IPS DF 4.7 (cell line): ENCODE measurements around the gene SLC30A9.

Experiments used
- DNase-seq: peaks from one replicate; pipeline ENCODE4 v3.0.0-alpha.2; 2013; ENCODE audit warnings: low spot score; ENCODE audit errors: extremely low read depth

SLC30A9 gene

GRCh38 chr4:41990365-41991111 is at the start of gene SLC30A9:
TSS of gene SLC30A9 (plus strand) at chr4:41990530. CDS start at chr4:41990652, 122 bp downstream.
- peak; percentile 85 for DNase-seq

GRCh38 chr4:41940834-41941233 is 49.5 kb upstream of the SLC30A9 start:
- no peak for DNase-seq

DNA sequence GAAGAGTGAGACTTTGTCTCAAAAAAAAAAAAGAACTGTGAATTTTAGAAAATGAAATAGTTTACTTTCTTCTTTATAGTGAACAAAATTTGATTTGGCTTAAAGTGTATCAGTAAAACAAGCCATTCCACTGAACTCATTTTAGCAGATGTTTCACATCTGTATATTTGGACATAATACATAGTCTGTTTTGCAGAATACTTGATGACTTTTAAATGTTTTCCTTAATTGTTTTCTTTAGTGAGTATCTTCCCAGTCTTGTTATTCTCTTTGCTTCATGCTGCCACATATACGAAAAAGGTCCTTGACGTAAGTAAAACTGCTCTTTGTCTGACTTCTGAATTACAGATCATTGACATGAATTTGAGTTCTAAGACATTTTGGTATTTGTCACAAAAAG is 46.8 kb upstream of the SLC30A9 start:
- DNase-seq: no peak

DNA sequence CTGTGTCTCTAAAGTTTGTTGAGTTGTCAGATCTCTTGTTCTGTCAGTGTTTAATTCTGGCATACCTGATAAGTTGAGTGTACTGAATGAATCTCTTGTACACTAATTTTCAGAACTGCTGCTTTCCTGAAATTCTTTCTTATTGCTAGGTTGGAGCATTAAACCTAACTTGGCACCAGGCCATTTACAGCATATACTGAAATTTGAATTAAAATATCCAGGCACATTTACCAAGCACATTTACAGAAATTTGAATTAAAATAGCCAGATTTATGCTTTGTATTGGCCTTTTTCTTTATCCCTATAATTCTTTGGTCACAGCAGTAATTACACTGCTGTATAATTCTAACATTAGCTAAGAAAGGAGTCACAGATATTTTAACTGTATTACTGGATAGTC is 46.2 kb upstream of the SLC30A9 start:
- DNase-seq: no peak

DNA sequence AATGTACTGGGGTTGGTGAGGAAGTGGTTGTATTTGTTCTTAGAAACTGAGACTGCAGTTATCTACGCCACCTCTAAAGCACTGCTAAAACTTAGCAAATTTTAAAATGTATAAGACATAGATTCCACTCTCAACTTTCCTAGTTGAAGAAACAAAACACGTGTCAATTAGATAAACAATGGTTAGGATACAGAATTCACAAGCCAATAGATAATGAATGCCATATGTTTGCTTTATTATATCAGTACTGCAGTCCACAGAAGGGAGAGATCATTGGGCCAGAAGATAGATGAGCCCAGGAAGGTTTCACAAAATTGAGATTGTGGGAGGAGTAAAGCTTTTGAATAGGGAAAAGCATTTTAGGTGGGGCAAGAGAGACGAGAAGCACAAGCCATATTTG is 40.8 kb upstream of the SLC30A9 start:
- no peak for DNase-seq

- no peak for DNase-seq
Measured at GRCh38 chr4:41957634-41958033, 32.7 kb upstream of the SLC30A9 start.

DNA sequence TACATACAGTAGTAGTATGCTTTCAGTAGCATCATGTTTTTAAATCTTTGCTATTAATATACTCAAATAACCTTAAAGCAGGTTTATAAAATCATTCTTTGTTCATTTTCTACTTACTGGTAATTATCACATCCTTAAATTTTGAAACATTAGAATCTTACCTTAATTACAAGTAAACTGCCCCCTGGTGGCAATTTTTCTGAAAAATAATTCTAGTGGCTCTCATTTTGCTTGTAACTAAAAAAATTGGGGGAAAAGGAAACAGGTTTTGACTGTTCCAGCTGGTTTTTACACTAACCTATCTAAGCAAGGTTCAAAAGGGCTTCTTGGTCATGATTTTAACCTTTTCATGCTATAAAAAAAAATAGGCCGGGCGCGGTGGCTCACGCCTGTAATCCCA is 27.2 kb upstream of the SLC30A9 start:
- DNase-seq: no peak

DNA sequence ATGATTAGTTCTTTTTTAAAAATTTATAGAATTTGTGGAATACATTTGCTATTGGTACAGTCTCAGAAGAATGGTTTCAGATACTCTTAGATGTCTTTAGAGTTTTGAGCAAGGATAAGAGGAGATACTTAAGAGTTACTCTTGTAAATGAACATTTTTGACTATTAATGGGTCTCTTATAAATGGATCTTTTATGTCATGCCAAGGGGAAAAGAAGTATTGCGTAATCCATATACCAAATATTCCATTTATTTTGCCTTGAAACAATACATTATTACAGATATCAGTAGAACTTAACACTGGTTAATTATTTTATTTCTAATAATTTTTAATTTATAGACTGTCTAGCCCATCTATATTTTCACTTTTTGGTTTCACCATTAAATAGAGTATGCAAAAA is 25.9 kb upstream of the SLC30A9 start:
- DNase-seq: no peak

DNA sequence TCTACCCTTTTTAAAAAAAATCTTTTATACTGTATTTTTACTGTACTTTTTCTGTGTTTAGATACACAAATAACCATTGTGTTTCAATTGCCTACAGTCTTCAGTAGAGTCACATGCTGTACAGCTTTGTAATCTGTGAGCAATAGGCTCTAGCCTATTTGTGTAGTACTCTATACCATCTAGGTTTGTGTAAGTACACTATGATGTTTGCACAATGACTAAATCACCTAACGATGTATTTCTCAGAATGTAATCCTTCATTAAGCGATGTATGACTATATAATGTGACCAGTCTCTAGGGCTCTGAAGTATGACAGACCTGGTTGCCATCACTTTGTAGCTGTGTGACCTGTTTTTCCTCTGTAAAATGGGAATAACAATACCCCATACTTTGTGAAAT is 22.9 kb upstream of the SLC30A9 start:
- DNase-seq: no peak

DNA sequence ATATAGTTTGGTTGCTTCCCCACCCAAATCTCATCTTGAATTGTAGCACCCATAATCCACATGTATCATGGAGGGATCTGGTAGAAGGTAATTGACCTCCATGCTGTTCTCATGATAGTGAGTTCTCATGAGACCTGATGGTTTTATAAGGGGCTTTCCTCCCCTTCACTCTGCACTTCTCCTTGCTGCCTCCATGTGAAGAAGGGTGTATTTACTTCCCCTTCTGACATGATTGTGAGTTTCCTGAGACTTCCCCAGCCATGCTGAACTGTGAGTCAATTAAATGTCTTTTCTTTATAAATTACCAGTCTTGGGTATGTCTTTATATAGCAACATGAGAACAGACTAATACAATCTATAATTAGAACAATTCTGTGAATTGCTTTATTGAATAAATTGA is 20.7 kb upstream of the SLC30A9 start:
- DNase-seq: no peak

DNA sequence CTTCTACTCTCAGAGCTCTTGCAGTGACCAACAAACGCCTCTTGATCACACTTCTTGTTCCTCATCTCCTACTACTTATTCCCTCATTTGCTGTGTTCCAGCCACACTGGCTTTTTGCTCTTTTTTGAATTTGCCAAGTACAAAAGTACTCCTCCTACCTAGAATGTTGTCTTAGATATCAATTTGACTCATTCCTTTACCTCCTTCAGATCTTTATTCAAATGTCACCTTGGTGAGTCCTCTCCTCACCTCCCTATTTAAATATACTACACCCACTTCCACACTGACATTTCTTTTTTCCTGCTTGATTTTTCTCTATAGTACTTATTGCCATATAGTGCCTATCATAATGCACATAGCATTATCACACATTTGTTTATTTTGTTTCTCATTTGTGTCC is 15.0 kb upstream of the SLC30A9 start:
- DNase-seq: no peak

DNA sequence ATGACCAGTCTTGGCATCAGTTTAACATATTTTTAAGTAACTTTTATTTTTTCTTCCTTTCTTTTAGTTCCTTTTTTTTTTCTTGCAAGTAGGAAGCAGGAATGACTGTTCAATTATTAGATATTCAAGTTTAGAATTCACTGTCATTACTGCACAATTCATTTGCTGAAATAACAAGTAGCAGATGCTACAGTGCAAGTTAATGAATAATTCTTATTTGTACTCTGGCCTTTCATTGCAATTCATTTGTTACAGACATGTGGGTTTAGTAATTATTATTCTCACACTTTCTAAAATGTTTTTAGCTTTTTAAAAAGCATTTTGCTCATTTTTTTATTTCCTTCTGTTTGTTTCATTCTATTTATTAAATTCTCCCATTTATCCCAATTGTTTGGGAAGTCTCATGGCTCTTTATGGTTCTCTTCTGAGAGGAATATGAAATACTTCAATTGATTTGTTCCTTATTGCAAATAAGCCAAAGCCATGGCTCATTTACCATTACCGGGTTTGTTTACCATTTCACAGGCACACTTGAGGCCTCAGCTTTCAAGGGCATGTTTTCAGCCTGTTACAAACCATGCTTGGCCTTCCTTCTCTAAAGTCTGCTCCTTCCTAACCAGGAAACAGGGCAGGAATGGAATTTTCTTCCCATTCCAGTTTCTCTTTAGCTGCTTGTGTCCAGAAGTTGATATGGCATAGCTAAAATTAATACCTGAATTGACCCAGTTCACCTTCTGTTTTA is 13.4 kb upstream of the SLC30A9 start:
- DNase-seq: no peak

GRCh38 chr4:41977709-41978108 is 12.6 kb upstream of the SLC30A9 start:
- no peak for DNase-seq

GRCh38 chr4:41981456-41981855 is 8.9 kb upstream of the SLC30A9 start, which contains the start of gene DCAF4L1:
TSS of gene DCAF4L1 (plus strand) at chr4:41981756. CDS start at chr4:41981793, 37 bp downstream.
- no peak for DNase-seq

GRCh38 chr4:41982716-41983115 is 7.6 kb upstream of the SLC30A9 start:
- DNase-seq: no peak

DNA sequence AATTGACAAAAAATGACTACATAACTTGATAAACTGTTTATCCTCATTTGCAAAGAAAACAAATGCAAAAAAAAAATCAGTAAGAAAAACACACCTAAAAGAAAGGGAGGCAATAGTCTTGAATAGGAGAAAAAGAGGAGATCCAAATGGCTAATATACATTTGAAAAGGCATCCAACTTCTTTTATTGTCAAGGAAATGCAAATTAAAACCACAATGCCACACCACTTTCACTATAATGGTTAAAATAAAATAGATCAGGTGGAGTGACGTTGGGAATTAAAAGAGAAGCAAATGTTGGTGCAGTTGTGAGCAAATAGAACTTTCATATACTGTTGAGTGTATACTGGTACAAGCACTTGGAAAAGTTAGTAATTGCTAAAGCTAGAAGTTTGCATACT is 5.2 kb upstream of the SLC30A9 start:
- DNase-seq: no peak

DNA sequence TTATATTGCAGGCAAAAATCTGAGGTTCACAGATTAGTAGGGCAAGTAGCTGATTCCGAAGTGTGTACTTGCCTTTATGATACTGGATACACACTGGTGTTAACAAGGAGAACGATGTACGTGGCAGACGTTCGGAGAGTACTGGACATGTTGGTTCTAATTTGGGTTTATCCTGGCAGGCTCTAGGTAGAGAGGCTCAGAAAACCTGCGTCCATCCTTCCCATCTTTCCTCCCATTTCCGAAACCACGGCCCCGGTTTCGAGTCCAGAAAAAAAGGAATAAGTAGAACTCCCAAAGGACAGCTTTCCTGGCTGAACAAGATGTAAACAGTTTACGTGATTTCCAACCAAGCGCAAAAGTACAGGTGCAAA is 351 bp upstream of the SLC30A9 start:
- DNase-seq: no peak

- DNase-seq: no peak
Measured at GRCh38 chr4:41991916-41992767, 1.8 kb downstream of the SLC30A9 start.

DNA sequence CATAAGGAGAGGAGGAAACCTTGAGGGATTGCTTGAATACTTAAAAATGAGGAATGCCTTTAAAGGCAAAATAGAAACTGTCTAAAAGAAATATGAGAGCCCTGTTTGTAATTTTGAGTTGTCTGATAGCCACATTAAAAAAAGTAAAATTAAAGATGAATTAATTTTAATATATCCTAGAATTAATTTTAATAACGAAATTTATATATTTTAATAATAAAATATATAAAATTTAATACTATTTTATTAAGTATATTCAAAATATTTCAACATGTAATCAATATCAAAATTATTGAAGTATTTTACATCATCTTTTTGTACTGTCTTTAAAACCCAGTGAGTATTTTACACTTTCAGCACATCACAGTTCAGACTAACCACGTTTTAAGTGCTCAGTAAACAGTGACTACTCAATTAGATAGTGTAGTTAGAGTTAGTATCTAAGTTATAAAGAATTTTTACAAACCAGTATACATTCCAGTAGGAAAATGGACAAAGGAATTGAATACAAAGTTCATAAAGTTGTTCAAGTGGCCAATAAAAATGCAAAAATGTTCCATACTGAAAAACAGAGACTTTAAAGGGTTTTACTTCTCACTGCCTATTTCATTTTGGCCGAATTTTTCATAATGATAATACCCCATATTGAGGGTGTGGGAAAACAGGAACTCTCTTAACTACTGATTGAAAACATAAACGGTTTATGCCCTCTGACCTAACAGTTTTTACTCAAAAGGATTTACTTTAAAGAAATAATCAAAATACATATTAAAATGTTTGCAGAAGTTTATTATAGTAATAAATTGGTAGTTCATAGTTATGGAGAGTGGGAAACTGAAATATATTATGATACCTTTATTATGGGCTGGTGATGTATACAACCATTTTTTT is 2.9 kb downstream of the SLC30A9 start:
- no peak for DNase-seq

GRCh38 chr4:41994461-41994985 is 4.2 kb downstream of the SLC30A9 start:
- DNase-seq: no peak

DNA sequence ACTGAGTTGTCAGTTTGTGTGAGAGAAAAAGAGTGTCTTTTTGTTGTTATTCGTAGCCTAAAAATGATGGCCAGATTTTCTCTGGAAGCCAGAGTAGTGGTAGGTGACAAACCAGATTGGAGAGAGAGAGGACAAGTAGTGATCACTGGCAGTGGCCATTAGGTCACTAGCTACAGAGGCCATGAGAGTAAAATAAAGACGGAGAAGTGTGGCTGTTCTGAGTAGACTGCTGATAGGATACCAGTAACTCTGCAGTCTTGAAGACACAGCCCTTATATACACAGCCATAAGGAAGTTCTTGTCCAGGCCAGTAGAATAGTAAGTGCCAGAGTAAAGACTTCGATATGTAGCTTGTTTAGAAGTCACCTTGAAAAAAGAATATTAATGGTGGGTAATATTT is 7.7 kb downstream of the SLC30A9 start:
- no peak for DNase-seq
